Measurements from ENCODE around the gene CBX1. TPM values are rescaled to one million over a fixed set of nuclear protein-coding genes. Genes with fewer than 3 reads are reported as not detected.

Gene CBX1
- 95.2 and 102 TPM in 2 replicates for total RNA-seq
- polyA plus RNA-seq, result 15.0 and 20.4 TPM in 2 replicates
- polyA plus RNA-seq (2011; cell fraction: cytosol; rRNA removed), result 52.9 and 55.9 TPM in 2 replicates
- polyA plus RNA-seq (2011; cell fraction: nucleus; rRNA removed), result 20.2 and 32.9 TPM in 2 replicates
- polyA plus RNA-seq (2012), result 98.5 and 129 TPM in 2 replicates
- 20.3 and 24.7 TPM in 2 replicates for polyA minus RNA-seq
- polyA minus RNA-seq (2011; cell fraction: cytosol; rRNA and poly(A)+ RNA removed), result 12.7 TPM
- 7.5 and 10.7 TPM in 2 replicates for polyA minus RNA-seq (2011; cell fraction: nucleus; rRNA and poly(A)+ RNA removed)
- percentile 76 among the genes with signal in this experiment for Bru-seq, nascent RNA
- percentile 95 among the genes with signal in this experiment for BruChase-seq, experiment 1, labeled RNA remaining after a 6-hour chase
- percentile 85 among the genes with signal in this experiment for BruChase-seq, experiment 2, labeled RNA remaining after a 2-hour chase
- long read RNA-seq, transcript CBX1-201 (5 exons, 2,232 nt), result major isoform, 36 of 68 reads
- long read RNA-seq, partial matches to known transcripts, result 6 of 68 reads
- long read RNA-seq, other reads (novel, unspliced or antisense), result 25 of 68 reads

DNA sequence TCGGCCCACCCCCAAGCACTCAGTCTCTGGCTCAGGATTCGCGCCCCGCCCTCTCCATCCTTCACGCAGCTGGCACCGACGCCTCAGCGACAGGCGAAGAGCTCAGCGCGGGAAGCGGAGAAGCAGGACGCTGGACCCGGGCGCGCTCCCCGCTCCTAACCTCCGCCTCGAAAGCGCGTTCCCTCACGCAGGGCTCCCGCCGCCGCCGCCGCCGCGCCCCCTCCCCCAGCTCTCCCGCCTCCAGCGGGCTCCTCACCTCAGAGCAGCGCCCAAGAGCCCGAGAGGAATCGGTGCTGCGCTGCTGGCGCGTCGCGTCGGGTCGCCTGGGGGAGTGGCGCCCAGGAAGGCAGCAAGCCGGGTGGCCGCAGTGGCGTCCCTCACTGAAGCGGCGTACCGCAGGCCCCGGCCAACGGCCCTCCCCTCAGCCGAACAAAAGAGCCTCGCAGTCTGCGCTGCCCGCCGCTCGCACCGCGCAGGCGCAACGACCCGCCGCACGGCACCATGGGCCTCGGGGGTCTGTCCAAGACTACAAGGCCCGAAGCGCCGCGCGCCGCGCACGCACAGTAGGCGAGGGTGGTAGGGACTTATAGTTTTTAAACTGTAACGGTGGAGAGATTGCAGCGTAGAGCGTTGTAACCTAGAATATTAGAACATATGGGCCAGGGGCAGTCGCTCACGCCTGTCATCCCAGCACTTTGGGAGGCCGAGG, at the start of gene CBX1:
TSS of gene CBX1 (minus strand) at position 467 of the 709 bp plus-strand sequence. CDS start 24,474 bp downstream, outside the sequence.
- no peak for TF ChIP-seq MAX (IDR thresholded peaks at IDR 0.05; ENCODE audit: insufficient read depth, insufficient read length)
- TF ChIP-seq GATA2 (IDR thresholded peaks at IDR 0.05; ENCODE audit: insufficient read depth, insufficient read length, low read depth, low read length), result no peak
- TF ChIP-seq EZH2 (IDR thresholded peaks at IDR 0.05; ENCODE audit: borderline replicate concordance, low read depth, low read length, severe bottlenecking), result no peak
- TF ChIP-seq FOS (IDR thresholded peaks at IDR 0.05; ENCODE audit: borderline replicate concordance, insufficient read depth, low read length), result no peak
- peak; percentile 76 for TF ChIP-seq POLR2AphosphoS5 (IDR thresholded peaks at IDR 0.05; ENCODE audit: insufficient read depth, low read depth, low read length)
- no peak for TF ChIP-seq MYC (IDR thresholded peaks at IDR 0.05; ENCODE audit: low read depth, low read length)
- TF ChIP-seq POLR2A (IDR thresholded peaks at IDR 0.05; ENCODE audit: low read depth, low read length), result peak; percentile 50
- TF ChIP-seq JUN (IDR thresholded peaks at IDR 0.05; ENCODE audit: borderline replicate concordance, insufficient read depth, insufficient read length, low read depth), result no peak
- Histone ChIP-seq H3K4me1 (ENCODE audit: control insufficient read depth, extremely low read depth, insufficient read depth, low read length) (peaks cover 8% of the 10 kb centered on the region), H2AFZ (ENCODE audit: low read depth, low read length) (peak within 1 kb of the TSS; percentile 55), H3K9me1 (replicated peaks; ENCODE audit: control insufficient read depth, extremely low read depth, insufficient read depth, low read length) (no peaks in the 10 kb centered on the region), H3K27ac (ENCODE audit: insufficient read depth, low read depth, low read length) (peak within 1 kb of the TSS; percentile 58), H3K9ac (replicated peaks; ENCODE audit: extremely low read depth, insufficient read depth, low read length) (peak within 1 kb of the TSS; percentile 76), H3K27me3 (ENCODE audit: control insufficient read depth in 2 of 2, insufficient read depth in 2 of 2, low read length in 2 of 2) (no peaks in the 10 kb centered on the region), H3K36me3 (ENCODE audit: control insufficient read depth in 2 of 2, extremely low read depth in 1 of 2, insufficient read depth in 2 of 2, low read length in 2 of 2) (no peaks in the 10 kb centered on the region), H4K20me1 (replicated peaks; ENCODE audit: control insufficient read depth, extremely low read depth, insufficient read depth, low read length) (peaks cover 3% of the 10 kb centered on the region), H3K79me2 (ENCODE audit: control insufficient read depth, insufficient read depth, low read length) (peaks cover 47% of the 10 kb centered on the region), H3K4me3 (replicated peaks in 1 of 3; ENCODE audit: insufficient read depth in 1 of 3, low read depth in 1 of 3, low read length in 3 of 3) (peak within 1 kb of the TSS; percentile 60 to 91 (median 82)), H3K9me3 (replicated peaks; ENCODE audit: control insufficient read depth, insufficient read depth, low read length) (no peaks in the 10 kb centered on the region), H3K4me2 (ENCODE audit: insufficient read depth, low read length) (peak within 1 kb of the TSS; percentile 99)
- FAIRE-seq (peak; percentile 80), DNase-seq (ENCODE audit: low read depth, low spot score) (peak; percentile 96)
- POLR2A ChIA-PET, result interaction anchor here (1.7 kb wide), 1 partner anchor 53 kb away, joined by 9 read pairs; the partner anchor contains the start of gene NFE2L1
- CTCF ChIA-PET, result interaction anchor here (0.8 to 2.2 kb wide), 8 partner anchors 8 to 130 kb away, joined by 3 to 13 read pairs (median 4); partner anchors contain the start of gene CDK5RAP3
- TSS peak; percentile 11 for BruUV-seq (replicated peaks)
- dilution Hi-C loops (cut with MboI; ENCODE audit: extremely low pct_ligation_motif_present, low sequenced_read_pairs) (no loop called here), intact Hi-C loops (cut with micrococcal nuclease) (loop anchor here (2.0 to 5.0 kb wide), 3 partner anchors 52 to 141 kb away; partner anchors contain the start of gene NFE2L1)
